PC-3 (cell line): ENCODE results near the gene MGST3. TPM values are rescaled to one million over a fixed set of nuclear protein-coding genes. Genes with fewer than 3 reads are reported as not detected.

Experiments used
- ATAC-seq: fragments of 200-7000 bp; cut with Tn5 transposase; 2 replicates; pipeline ENCODE4 v1.9.1; 2020; ENCODE audit warnings: mild to moderate bottlenecking, moderate library complexity
- BruUV-seq: library from RNA; stranded (reverse); fragments of 400-500 nt; replicated peaks from 2 replicates; lab custom pipeline; 2021; lab: Mats Ljungman, UMichigan
- CTCF ChIA-PET: fragments of 300-600 bp; sonication (Branson Sonifier 250); formaldehyde crosslinking; loops from one replicate; lab custom pipeline; 2022; ENCODE audit warnings: antibody characterized with exemption; lab: Charles Lee
- POLR2A ChIA-PET: fragments of 300-600 bp; sonication (Branson Sonifier 250); formaldehyde crosslinking; loops from one replicate; lab custom pipeline; 2022; ENCODE audit warnings: antibody characterized with exemption; ENCODE audit not compliant: unreplicated experiment; lab: Charles Lee
- DNase-seq: peaks from one replicate; pipeline ENCODE4 v3.0.0-alpha.2; 2015
- H2AFZ ChIP-seq: fragments of 300-600 bp; sonication (generic); 2 replicates; pipeline ENCODE4 v1.6.0; 2016; ENCODE audit warnings: antibody characterized with exemption, low read length
- H3F3A ChIP-seq: fragments of 300-600 bp; sonication (generic); one replicate; pipeline ENCODE4 v1.6.0; 2017; ENCODE audit warnings: antibody characterized with exemption, low read length, control low read depth, mild to moderate bottlenecking; ENCODE audit not compliant: unreplicated experiment
- H3K27ac ChIP-seq: fragments of 300-600 bp; sonication (generic); 2 replicates; pipeline ENCODE4 v1.5.1; 2016; ENCODE audit warnings: mild to moderate bottlenecking, low read length
- H3K27me3 ChIP-seq: fragments of 300-600 bp; sonication (generic); 2 replicates; pipeline ENCODE4 v1.6.1; 2016; ENCODE audit warnings: low read length, mixed read lengths
- H3K36me3 ChIP-seq: fragments of 300-600 bp; sonication (generic); 2 replicates; pipeline ENCODE4 v1.6.1; 2016; ENCODE audit warnings: low read depth, mixed run types, low read length, mixed read lengths
- H3K4me1 ChIP-seq: fragments of 300-600 bp; sonication (generic); 2 replicates; pipeline ENCODE4 v1.5.1; 2016; ENCODE audit warnings: low read length; ENCODE audit not compliant: insufficient read depth
- H3K4me2 ChIP-seq: fragments of 300-600 bp; sonication (generic); 2 replicates; pipeline ENCODE4 v1.6.0; 2016; ENCODE audit warnings: low read length
- H3K4me3 ChIP-seq: fragments of 300-600 bp; sonication (generic); 2 replicates; pipeline ENCODE4 v1.5.1; 2016; ENCODE audit warnings: mild to moderate bottlenecking, low read length, mixed read lengths
- H3K79me2 ChIP-seq: fragments of 300-600 bp; sonication (generic); 2 replicates; pipeline ENCODE4 v1.6.1; 2017; ENCODE audit warnings: low read length, mixed read lengths
- H3K9ac ChIP-seq: fragments of 300-600 bp; sonication (generic); 2 replicates; pipeline ENCODE4 v1.6.0; 2016; ENCODE audit warnings: mild to moderate bottlenecking, low read length
- H3K9me2 ChIP-seq: fragments of 300-600 bp; sonication (generic); replicated peaks from 2 replicates; pipeline ENCODE4 v1.6.1; 2016; ENCODE audit warnings: mixed run types, low read length, mixed read lengths
- H3K9me3 ChIP-seq: fragments of 300-600 bp; sonication (generic); 2 replicates; pipeline ENCODE4 v1.6.1; 2016; ENCODE audit warnings: low read length, mixed read lengths
- H4K20me1 ChIP-seq: fragments of 300-600 bp; sonication (generic); 2 replicates; pipeline ENCODE4 v1.6.1; 2016; ENCODE audit warnings: low read length, mixed read lengths
- CTCF ChIP-seq: fragments of 300-600 bp; sonication (generic); conservative IDR thresholded peaks from 2 replicates; pipeline ENCODE4 v1.5.1; 2017; ENCODE audit warnings: antibody characterized with exemption, low read depth, mild to moderate bottlenecking, low read length
- EZH2 ChIP-seq: fragments of 300-600 bp; sonication (generic); IDR thresholded peaks from one replicate; pipeline ENCODE4 v1.6.1; 2017; ENCODE audit warnings: antibody characterized with exemption, mild to moderate bottlenecking, low read length; ENCODE audit not compliant: unreplicated experiment
- EZH2phosphoT487 ChIP-seq: fragments of 300-600 bp; sonication (generic); IDR thresholded peaks from 2 replicates; pipeline ENCODE4 v1.6.1; 2018; ENCODE audit warnings: mild to moderate bottlenecking, antibody characterized with exemption, low read length, borderline replicate concordance
- intact Hi-C: fragments of 100-400 bp; cut with micrococcal nuclease; formaldehyde crosslinking; loops from 2 replicates; pipeline ENCODE4 v1.9.0; 2023
- total RNA-seq: library from RNA; depleted of rRNA; stranded (reverse); fragments of >200 nt; gene quantifications from 2 replicates; pipeline ENCODE4 v1.2.3, GENCODE V29; 2014

Gene MGST3
- total RNA-seq, 1 experiment from 2014 or later: 168 TPM

GRCh38 chr1:165632152-165632469 lies 1.1 kb downstream of the MGST3 start:
- no peak for ATAC-seq
- TSS peak; percentile 39 for BruUV-seq
- Histone ChIP-seq H4K20me1 (0 out of 2 replicates have a peak, but pooled peaks cover 6% of the 10 kb centered on the region), H3K27me3 (no peaks in the 10 kb centered on the region), H3K4me3 (peak overlapping the region; percentile 90), H3K4me2 (peak overlapping the region; percentile 97), H3K9ac (peak overlapping the region; percentile 76), H3K79me2 (peaks cover 48% of the 10 kb centered on the region), H3K9me2 (no peaks in the 10 kb centered on the region), H3F3A (no peaks in the 10 kb centered on the region), H3K9me3 (no peaks in the 10 kb centered on the region), H3K36me3 (peaks cover 3% of the 10 kb centered on the region; the same call in 1 of the 2 replicates), H3K4me1 (peaks cover 42% of the 10 kb centered on the region), H3K27ac (peak overlapping the region; percentile 84), H2AFZ (peak overlapping the region; percentile 84)
- no peak for DNase-seq
- ChIA-PET CTCF (interaction anchor here (0.6 to 1.2 kb wide), 4 partner anchors 30 to 128 kb away, joined by 3 to 5 read pairs (median 4); partner anchors contain the start of gene ALDH9A1), POLR2A (interaction anchor here (0.6 to 0.8 kb wide), 5 partner anchors 15 to 257 kb away, joined by 3 to 16 read pairs (median 4); no protein-coding TSS in a partner anchor)
- TF ChIP-seq EZH2phosphoT487 (no peak), EZH2 (no peak), CTCF (no peak)
- intact Hi-C loops: loop anchor here (1.0 to 10.0 kb wide), 3 partner anchors 31 to 193 kb away; partner anchors contain the start of gene UCK2

- peaks cover 48% of the 10 kb centered on the region for H3K79me2 ChIP-seq
- H3K4me3 ChIP-seq: peak overlapping the region; percentile 90
- peak overlapping the region; percentile 97 for H3K4me2 ChIP-seq
- H3F3A ChIP-seq: no peaks in the 10 kb centered on the region
- no peaks in the 10 kb centered on the region for H3K27me3 ChIP-seq
- intact Hi-C loops: loop anchor here (1.0 to 10.0 kb wide), 3 partner anchors 31 to 192 kb away; partner anchors contain the start of gene UCK2
- BruUV-seq: no TSS peak
- peaks cover 3% of the 10 kb centered on the region; the same call in 1 of the 2 replicates for H3K36me3 ChIP-seq
- CTCF ChIA-PET: interaction anchor here (0.6 to 1.0 kb wide), 3 partner anchors 65 to 128 kb away, joined by 3 to 5 read pairs (median 4); partner anchors contain the start of gene ALDH9A1
- H3K9me2 ChIP-seq: no peaks in the 10 kb centered on the region
- H2AFZ ChIP-seq: peak overlapping the region; percentile 84; the same call in 1 of the 2 replicates
- 0 out of 2 replicates have a peak, but pooled peaks cover 6% of the 10 kb centered on the region for H4K20me1 ChIP-seq
- H3K9ac ChIP-seq: peak overlapping the region; percentile 76
- POLR2A ChIA-PET: interaction anchor here (0.5 to 0.8 kb wide), 5 partner anchors 15 to 257 kb away, joined by 3 to 16 read pairs (median 3); no protein-coding TSS in a partner anchor
- H3K9me3 ChIP-seq: no peaks in the 10 kb centered on the region
- DNase-seq (no peak), ATAC-seq (no peak)
- peaks cover 46% of the 10 kb centered on the region for H3K4me1 ChIP-seq
- H3K27ac ChIP-seq: peak overlapping the region; percentile 84
- TF ChIP-seq CTCF: no peak
- no peak for TF ChIP-seq EZH2phosphoT487
- no peak for TF ChIP-seq EZH2
Observed at GRCh38 chr1:165632491-165632890, 1.5 kb downstream of the MGST3 start.
